GM18520 (cell line): ENCODE results near the gene LRPPRC.

Source experiments
- ATAC-seq: cut with Tn5 transposase; IDR thresholded peaks from one replicate; pipeline ENCODE4 v1.9.1; 2021; ENCODE audit not compliant: unreplicated experiment

Gene LRPPRC

DNA sequence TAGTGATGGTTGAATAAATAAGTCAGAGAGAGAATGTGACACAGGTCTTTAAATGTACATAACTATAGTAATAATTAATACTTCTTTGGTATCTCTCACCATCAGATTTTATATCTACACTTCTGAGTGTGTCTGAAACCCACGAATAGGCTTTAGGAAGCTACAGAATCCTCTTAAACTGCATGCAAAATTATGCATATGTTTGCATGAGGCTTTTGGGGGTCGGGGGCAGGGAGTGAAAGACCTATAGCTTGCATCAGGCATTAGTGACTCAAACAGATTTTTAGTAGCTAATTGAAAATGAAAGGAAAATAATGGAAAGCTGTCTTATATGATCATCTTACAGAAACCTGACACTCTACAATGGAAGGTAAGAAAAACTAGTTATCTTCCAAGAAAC, 14.9 kb downstream of the LRPPRC start:
- no peak for ATAC-seq

DNA sequence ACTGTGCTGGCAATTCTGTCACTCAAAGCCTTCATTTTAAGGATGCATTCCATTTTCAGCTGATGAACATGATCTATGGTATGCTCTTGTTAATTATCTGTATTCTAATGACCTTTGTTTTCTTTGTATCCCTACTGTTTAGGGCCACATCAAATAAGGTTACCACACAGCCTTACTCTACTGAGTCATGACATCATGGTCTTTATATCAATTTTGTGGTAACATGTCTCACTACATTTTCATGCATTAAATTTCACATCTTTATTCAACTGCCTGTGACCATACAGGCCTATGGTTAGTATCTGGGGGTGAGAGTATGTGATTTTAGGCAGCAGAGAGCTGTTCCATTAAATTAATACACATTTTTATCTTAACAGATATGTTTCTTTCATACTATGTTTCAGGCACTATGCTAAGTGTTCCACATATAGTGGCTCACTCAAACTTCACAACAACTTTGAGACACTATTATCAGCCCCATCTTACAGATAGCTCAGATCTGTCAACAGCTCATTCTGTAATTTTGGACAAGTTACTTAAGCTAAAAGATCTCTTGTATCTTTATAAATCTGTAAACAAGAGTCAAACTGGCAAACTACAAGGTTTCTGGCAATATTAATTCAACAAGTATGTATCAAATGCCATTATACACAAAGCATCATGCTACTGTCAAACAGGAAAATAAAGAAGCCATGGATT, 18.0 kb downstream of the LRPPRC start:
- ATAC-seq, result no peak

DNA sequence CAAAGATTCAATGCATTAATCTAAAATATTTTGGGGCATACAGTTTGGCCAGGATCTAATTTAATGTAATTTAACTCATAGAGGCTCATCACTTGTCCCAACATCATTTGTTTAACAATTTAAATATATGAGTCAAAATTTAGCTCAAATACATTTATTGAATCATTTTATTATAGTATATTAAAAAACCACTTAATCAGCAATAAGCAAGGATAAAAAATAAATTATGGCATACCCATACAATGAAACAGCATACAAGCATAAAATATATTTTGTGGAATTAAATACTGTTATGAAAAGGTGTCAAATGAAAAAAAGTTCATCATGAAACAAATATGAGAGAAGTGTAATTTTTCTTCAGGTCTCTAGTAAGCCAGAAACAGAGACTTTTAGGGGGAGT, 34.9 kb downstream of the LRPPRC start:
- no peak for ATAC-seq

DNA sequence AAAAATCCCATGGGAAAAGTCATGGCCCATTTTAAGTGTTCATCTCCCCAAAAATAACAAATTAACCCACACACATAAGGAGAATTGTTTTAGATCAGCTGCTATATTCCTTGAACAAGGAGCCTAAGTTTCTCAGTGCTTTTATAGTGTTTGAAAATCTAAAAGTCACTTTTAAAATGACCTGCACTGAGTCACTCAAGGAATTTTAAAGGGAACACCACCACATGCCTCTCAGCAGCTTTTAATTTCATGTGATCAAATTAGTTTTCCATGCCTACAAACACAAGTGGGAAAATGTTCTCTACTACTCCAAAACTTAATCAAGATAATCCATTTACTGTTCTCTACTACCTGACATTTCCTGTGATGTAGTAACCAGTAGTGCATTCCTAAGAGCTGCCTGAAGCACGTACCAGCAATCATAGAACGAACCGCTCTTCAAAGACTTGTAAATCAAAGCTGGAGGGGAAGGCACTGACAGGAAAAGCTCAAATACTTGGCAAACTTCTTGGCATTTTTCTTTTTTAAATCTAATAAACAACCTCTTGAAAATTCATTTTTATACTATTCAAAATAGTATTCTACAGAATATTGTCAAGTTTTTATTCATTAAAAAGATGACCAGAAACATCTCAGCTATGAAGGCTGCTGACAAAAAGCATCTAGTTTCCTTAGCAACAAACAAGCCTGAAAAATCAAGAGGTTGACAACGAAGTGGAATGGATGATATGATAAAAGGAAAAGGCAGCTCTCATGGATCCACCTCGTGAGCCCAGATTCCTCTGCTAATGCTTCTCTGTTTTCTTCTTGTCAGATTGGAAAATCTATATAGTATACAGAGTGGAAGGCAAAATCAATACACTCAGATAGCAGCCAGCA, 37.2 kb downstream of the LRPPRC start:
- no peak for ATAC-seq

DNA sequence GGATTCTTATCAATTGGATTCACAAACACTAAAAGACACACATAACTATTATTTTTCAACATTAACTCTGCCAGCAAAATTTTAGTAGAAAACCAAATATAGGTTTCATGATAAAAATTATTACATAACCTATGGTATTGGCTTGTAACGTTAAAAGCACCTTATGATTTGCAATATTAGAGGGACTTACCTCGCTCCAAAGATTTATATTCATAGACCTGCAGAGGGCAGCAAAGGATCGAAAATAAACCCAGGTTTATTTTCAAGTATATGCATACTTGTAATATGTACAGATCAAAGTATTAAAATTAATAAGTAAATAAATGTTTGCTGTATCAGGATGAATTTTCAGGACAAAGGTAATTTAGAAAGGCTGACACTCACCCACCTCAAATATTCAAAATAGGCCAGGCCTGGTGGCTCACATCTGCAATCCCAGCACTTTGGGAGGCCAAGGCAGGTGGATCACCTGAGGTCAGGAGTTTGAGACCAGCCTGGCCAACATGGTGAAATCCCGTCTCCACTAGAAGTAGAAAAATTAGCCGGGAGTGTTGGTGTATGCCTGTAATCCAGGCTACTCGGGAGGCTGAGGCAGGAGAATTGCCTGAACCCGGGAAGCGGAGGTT, 45.3 kb downstream of the LRPPRC start:
- ATAC-seq, result no peak

DNA sequence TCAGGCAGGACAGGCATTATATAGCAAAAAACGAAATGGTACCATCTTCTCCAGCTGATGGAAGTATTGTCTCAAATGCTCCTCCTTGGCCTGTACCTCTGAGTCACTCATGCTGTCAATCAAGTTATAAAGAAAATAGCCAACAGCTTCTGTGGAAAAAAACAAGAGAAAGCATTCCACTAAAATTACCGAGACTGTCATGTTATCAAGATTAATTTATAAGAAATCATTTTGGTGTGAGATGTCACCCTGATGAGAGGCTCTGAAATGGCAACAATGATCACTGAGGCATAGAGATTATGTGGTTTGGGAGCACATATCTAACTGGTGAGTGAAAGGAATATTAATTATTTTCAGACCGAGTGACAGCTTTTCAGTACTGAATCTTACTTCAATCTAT, 47.4 kb downstream of the LRPPRC start:
- ATAC-seq, result no peak

DNA sequence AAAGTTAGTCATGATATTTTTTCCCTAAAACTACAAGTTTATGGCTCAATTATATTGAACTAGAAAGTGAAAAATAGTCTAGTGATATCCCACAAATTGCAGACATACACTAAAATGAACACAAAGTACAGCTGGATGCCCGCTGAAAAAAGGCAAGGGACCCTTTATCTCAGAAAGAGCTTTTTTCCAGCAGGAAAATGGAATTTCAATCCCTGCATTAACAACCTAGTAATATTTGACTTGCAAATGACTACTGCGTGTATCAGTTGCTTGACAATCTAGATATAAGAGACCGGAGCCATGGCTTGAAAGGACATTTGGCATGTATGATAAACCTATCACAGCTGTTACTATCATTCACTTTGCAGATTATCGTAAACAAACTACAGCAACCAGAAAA, 49.1 kb downstream of the LRPPRC start:
- no peak for ATAC-seq

DNA sequence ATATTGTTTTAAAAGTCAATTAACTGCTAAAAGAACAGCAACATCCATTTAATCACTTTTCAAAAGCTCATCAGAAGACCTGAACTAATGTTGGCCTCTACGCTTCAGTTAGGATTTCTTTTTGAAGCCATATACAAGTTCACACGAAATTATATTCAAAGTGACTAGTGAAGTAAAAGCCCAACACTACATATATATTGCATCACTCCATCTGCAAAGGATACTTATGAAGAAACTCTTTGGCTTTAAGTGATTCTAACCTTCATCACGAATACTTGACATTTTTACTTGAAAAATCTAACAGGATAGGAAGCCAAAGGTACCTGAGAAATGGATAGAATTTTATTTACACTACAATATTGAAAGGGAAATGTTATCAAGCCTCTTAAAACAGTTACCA, 50.4 kb downstream of the LRPPRC start:
- no peak for ATAC-seq

DNA sequence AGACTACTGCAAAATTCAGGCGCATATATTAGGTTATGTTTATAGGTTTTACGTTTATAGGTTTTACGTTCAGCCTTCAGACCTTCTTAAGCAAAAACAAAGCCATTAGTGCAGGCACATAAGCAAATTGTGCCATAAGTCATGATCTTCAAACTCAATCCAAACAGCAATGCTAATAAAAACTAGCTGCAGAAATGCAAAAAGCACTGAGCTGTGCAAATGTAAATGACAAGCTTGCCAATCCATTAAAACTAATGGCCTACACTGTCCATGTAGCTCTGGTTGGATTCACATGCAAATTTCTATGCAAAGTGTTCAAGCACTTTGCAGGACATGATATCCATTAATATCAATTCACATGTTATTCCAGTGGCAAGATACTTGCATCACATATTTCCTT, 50.9 kb downstream of the LRPPRC start:
- no peak for ATAC-seq

DNA sequence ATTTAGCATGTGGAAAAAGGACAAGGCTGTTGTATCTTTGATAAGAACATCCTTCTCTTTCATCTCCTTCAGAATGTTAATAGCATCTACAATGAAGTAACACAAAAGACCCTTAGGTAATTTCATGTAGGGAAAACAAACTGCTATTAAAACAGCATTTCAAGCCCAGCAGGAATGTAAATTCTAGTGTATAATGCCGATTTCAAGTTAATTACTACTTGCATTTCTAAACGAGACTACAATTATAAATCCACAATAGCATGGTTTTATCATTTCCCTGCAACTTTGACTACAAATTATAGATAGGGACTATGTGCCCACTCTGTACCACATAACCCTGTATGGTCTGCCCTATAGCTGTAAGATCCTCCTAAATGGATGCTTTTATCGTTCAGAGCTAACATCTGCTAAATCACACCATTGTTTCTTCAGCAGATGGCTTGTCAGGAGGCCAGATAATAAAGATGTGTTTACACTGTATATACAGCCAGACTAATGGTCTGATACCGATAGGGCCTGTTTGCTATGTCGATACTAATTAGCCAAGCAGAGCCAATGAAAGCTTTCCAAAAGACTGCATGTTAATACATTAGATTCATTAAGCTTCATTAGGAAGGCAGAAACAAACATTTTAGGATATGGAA, 51.9 kb downstream of the LRPPRC start:
- no peak for ATAC-seq

DNA sequence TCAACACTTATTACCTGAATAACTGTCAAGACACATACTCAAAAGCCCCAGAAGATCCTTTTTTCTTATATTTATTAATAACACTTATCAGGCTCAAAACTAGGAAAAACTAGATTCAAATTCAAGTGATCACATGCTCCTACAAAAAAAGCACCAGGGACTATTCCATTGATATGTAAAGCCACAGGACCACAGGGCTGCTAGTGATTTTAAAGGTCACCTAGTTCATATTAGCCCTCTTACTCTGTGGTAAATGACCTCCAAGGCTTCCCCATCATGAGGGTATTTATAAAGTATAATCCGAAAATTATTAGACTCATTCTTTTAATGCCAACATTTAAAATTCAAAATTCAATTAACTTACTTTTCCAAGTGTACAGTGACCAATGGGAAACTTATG, 52.5 kb downstream of the LRPPRC start:
- ATAC-seq, result no peak

DNA sequence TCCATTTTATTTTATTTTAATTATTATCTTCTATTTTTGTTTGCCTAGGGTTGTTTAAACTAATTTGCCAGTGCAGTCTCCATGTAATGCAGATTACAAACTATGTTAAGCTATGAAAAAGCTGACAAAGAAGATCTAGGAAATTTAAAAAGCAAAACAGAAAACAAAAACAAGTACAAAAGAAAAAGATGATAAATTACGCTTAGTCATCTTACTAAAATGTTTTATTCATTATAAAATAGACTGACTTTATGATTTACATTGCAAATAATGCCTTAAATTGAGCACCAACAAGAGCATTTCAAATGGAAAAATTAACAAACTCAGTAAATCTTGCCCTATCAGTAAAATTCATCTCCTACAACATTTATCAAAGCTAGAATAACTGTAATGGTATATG, 52.9 kb downstream of the LRPPRC start:
- ATAC-seq, result no peak

DNA sequence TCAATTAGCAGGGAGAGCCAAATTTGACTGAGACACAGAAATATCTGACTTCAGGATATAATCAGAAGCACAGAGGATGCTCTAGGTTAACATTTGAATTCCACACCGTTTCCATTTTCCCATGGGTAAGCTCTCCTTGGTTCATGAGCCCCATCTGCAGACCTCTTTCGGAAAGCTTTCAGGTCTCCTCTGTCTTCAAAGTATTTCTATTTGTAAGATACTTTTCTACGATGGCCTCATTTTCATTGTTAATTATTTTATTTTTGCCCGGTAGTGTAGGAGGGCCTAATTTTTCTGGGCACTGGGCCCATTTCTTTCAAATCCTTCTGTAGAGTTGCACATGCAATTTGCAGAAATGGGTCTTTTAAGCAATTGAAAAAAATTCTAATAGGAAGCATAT, 53.8 kb downstream of the LRPPRC start:
- no peak for ATAC-seq

DNA sequence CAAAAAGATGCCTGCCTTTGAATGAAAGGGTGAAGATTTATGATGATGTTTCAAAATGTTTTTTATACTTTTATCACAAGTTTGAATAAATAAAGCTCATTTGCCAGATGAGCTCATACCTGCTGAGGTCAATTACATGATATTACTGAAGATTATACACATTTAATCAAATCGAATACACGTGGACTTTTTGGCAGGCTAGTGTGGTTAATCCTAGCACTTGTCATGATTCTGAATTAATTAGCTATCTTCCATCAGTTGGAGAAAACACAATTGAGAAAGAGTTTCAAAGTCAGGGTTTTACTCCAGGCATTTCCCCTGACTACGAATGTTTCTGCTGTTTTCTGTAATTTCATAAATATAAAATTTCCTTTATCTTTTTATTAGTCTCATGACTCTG, 54.4 kb downstream of the LRPPRC start:
- no peak for ATAC-seq

DNA sequence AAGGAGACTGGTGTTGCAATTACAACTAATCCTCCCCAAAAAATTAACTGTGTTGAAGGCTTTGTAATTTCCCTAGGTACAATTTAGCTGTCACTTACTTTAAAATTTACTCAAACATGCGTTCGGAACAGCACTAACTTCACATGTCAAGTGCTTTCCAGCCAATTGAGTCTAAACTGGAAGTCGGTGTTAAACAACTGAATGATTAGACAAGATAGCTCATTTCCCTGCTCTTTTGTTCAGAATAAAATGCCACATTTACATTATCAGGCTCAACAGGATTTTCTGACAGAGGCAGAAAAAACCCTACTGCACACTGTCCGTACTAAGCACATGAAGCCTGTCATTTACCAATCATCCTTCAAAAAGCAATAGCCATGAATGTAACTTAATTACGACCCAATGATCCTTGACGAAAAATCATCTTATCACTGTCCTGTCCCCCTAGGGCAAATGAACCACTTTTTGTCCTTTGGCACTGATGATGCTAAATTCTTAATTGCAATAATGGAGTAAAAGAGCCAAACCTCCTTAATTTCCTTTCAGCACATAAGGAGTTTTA, 56.0 kb downstream of the LRPPRC start:
- ATAC-seq, result no peak

DNA sequence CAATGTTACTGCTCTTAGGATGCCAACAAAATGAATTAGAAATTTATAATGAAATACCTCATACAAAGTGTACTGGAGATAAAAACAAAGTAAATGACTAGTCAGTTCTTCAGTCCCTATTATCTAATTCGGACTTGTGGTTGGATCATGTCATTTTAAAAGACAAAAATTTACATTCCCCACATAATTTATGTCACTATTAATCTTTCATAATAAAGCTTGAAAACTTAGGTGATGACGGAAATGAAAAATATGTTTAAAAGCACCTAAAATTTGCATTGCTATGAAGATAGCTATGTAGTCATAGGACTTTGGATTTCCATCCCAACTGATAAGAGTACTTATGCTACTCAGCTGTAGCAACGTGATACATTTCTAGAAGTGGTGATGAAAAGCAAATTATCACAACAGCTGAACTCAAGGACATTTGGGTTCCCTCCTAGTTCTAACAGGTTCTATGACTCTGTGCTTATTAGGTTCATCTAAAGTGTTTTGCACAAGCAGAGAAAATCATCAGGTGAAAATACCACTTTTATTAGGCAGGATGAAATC, 58.4 kb downstream of the LRPPRC start:
- no peak for ATAC-seq

DNA sequence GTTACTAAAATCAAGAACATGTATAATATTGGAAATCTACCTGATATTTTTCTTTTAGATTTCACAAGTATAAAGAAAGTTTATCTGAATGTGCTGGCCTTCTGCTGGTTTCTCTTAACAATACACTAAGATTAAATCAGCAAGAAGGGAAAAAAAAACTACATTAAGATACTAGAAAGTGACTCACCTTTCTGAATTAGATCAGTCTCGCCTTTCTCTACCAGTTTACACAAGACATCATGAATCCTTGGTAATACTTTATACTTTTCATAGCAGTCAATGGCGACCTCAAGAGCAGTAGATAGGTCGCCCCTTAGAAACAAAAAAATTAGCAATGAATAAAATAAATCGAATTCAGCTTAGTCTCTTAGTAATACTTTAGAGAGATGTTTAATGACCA, 61.2 kb downstream of the LRPPRC start:
- ATAC-seq, result no peak

DNA sequence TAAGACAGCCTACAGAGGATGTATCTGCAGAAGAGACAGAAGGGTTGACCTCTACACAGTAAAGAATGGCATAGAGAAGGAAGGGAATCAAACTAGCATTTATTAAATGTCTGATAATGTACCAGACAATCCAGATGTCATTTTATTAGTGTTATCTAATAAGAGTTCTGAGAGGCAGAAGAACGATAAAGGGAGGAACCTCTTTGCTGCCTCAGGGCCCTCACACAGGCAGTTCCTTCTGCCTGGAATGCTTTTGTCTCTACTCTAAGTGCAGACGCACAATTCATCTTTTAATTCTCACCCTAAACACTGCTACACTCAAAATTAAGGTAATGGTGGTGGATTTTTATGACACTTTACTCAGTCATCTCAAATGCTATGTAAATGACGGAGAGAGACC, 64.5 kb downstream of the LRPPRC start:
- ATAC-seq, result no peak

DNA sequence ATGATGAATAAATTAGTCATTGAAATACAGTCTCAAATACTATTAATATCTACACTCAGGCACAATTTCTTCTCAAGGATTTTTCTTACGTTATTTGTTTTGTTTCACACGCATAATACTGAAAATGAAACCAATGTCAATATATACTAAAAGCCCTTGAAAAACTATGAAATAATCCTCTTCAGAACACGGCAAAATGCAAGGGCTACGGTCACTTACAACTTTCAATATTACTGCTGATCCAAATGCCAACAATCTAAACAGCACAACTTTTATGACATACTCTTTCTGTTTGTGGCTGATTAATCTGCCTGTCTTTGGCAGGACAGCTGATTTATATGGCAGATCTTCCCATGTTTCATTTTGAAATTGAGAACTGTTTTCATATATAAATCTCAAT, 68.3 kb downstream of the LRPPRC start:
- no peak for ATAC-seq

DNA sequence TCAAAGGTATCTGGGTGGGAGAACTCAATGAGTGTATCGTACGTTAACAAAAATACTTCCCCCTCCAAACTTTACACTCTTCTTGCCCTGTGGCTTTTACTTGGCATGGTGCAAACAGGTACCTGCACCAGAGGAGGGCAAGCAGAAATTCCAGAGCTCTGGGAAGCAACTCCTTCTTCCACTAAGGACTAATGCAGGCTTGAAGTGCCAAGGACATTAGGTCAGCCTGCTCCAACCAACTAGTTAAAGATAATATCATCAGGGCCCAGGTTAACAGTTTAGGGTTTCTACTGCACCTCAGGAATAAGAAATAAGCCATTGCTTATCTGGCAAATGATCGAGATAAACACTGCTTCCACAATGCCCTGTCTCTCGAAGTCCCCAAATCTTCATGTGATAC, 70.4 kb downstream of the LRPPRC start:
- ATAC-seq, result no peak

DNA sequence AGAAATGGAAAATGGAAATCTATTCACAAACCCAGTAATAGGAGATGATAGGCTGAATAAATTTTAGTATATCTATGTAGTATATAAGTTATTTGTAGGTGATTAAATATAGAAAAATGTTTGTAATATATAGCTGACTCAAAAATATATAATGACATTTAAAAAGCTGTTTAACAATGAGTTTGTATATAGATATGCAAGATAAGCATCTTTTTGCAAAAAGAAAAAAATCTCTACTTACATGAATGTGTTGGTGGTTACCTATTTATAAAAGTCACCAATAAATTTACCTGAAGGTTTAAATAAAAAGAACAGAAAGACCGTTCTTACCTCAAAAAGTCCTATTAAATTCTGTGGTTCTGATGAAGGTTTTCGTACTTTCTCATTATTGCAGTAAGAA, 71.3 kb downstream of the LRPPRC start:
- no peak for ATAC-seq
